Stimulated activated memory B cell treated with anti-CD40 and anti-IgM and Interleukin-4, amounts not matched to agents 10 μg/mL and 1 μg/mL and 100 μg/mL, for 72 hours (primary cell): ENCODE results near the gene LAMB3.

Source experiments
- ATAC-seq: fragments of 150-1000 bp; cut with Tn5 transposase; 2 replicates; pipeline ENCODE4 v1.10.0; 2021
- H3K27ac Mint-ChIP-seq: one replicate; pipeline ENCODE4 v1.8.0; 2022; ENCODE audit warnings: mild to moderate bottlenecking, mixed read lengths
- H3K27me3 Mint-ChIP-seq: one replicate; pipeline ENCODE4 v1.8.0; 2022; ENCODE audit warnings: mixed read lengths
- H3K36me3 Mint-ChIP-seq: one replicate; pipeline ENCODE4 v1.8.0; 2022; ENCODE audit warnings: mixed read lengths
- H3K4me1 Mint-ChIP-seq: one replicate; pipeline ENCODE4 v1.8.0; 2022; ENCODE audit warnings: mixed read lengths
- H3K4me3 Mint-ChIP-seq: one replicate; pipeline ENCODE4 v1.8.0; 2022; ENCODE audit warnings: mild to moderate bottlenecking, moderate library complexity, mixed read lengths
- H3K9me3 Mint-ChIP-seq: one replicate; pipeline ENCODE4 v1.8.0; 2022; ENCODE audit warnings: mixed read lengths

LAMB3 gene

GRCh38 chr1:209673631-209674417, 21.6 kb upstream of the LAMB3 start:
- H3K27ac Mint-ChIP-seq, result peak overlapping the region; percentile 51
- H3K9me3 Mint-ChIP-seq, result peaks cover 4% of the 10 kb centered on the region
- H3K27me3 Mint-ChIP-seq, result peaks cover 37% of the 10 kb centered on the region
- H3K4me3 Mint-ChIP-seq, result peak overlapping the region; percentile 3
- no peaks in the 10 kb centered on the region for H3K36me3 Mint-ChIP-seq
- peaks cover 40% of the 10 kb centered on the region for H3K4me1 Mint-ChIP-seq
- no peak for ATAC-seq

GRCh38 chr1:209672705-209673630, 20.7 kb upstream of the LAMB3 start:
- peaks cover 4% of the 10 kb centered on the region for H3K9me3 Mint-ChIP-seq
- no peaks in the 10 kb centered on the region for H3K36me3 Mint-ChIP-seq
- H3K4me3 Mint-ChIP-seq, result peak overlapping the region; percentile 48
- peaks cover 40% of the 10 kb centered on the region for H3K4me1 Mint-ChIP-seq
- peaks cover 29% of the 10 kb centered on the region for H3K27me3 Mint-ChIP-seq
- peak overlapping the region; percentile 67 for H3K27ac Mint-ChIP-seq
- peak; percentile 93 for ATAC-seq

GRCh38 chr1:209670441-209671082, 18.3 kb upstream of the LAMB3 start:
- Mint-ChIP-seq H3K9me3 (peaks cover 4% of the 10 kb centered on the region), H3K4me1 (peaks cover 35% of the 10 kb centered on the region), H3K4me3 (no peak overlapping the region), H3K36me3 (no peaks in the 10 kb centered on the region), H3K27me3 (peaks cover 5% of the 10 kb centered on the region), H3K27ac (no peak overlapping the region)
- ATAC-seq, result no peak

GRCh38 chr1:209667708-209668107, 15.5 kb upstream of the LAMB3 start:
- Mint-ChIP-seq H3K9me3 (peaks cover 4% of the 10 kb centered on the region), H3K27ac (no peak overlapping the region), H3K4me1 (peaks cover 6% of the 10 kb centered on the region), H3K27me3 (peaks cover 6% of the 10 kb centered on the region), H3K4me3 (no peak overlapping the region), H3K36me3 (no peaks in the 10 kb centered on the region)
- ATAC-seq, result peak; percentile 71

GRCh38 chr1:209667103-209667502, 14.9 kb upstream of the LAMB3 start:
- no peak overlapping the region for H3K4me3 Mint-ChIP-seq
- H3K9me3 Mint-ChIP-seq, result peaks cover 4% of the 10 kb centered on the region
- no peak for ATAC-seq

GRCh38 chr1:209662879-209663327, 10.7 kb upstream of the LAMB3 start:
- H3K4me1 Mint-ChIP-seq, result peaks cover 9% of the 10 kb centered on the region
- H3K27me3 Mint-ChIP-seq, result peaks cover 13% of the 10 kb centered on the region
- H3K4me3 Mint-ChIP-seq, result no peak overlapping the region
- H3K9me3 Mint-ChIP-seq, result no peaks in the 10 kb centered on the region
- H3K36me3 Mint-ChIP-seq, result no peaks in the 10 kb centered on the region
- no peak overlapping the region for H3K27ac Mint-ChIP-seq
- ATAC-seq, result no peak

More at GRCh38 chr1:209667103-209667502, 14.9 kb upstream of the LAMB3 start:
- H3K36me3 Mint-ChIP-seq, result no peaks in the 10 kb centered on the region
- H3K4me1 Mint-ChIP-seq, result peaks cover 6% of the 10 kb centered on the region
- peaks cover 6% of the 10 kb centered on the region for H3K27me3 Mint-ChIP-seq
- no peak overlapping the region for H3K27ac Mint-ChIP-seq

GRCh38 chr1:209661071-209661470, 8.8 kb upstream of the LAMB3 start:
- no peak overlapping the region for H3K4me3 Mint-ChIP-seq
- H3K27me3 Mint-ChIP-seq, result peaks cover 28% of the 10 kb centered on the region
- no peaks in the 10 kb centered on the region for H3K9me3 Mint-ChIP-seq
- H3K27ac Mint-ChIP-seq, result no peak overlapping the region
- no peaks in the 10 kb centered on the region for H3K36me3 Mint-ChIP-seq
- ATAC-seq, result no peak
- H3K4me1 Mint-ChIP-seq, result peaks cover 16% of the 10 kb centered on the region

GRCh38 chr1:209659909-209660308, 7.7 kb upstream of the LAMB3 start:
- H3K4me3 Mint-ChIP-seq, result no peak overlapping the region
- ATAC-seq, result peak; percentile 76

GRCh38 chr1:209657918-209658317, 5.7 kb upstream of the LAMB3 start:
- no peak overlapping the region for H3K27ac Mint-ChIP-seq
- H3K27me3 Mint-ChIP-seq, result peaks cover 24% of the 10 kb centered on the region
- H3K36me3 Mint-ChIP-seq, result no peaks in the 10 kb centered on the region
- H3K9me3 Mint-ChIP-seq, result no peaks in the 10 kb centered on the region
- no peak for ATAC-seq
- H3K4me1 Mint-ChIP-seq, result peaks cover 22% of the 10 kb centered on the region
- H3K4me3 Mint-ChIP-seq, result no peak overlapping the region

More at GRCh38 chr1:209659909-209660308, 7.7 kb upstream of the LAMB3 start:
- H3K27me3 Mint-ChIP-seq, result peaks cover 28% of the 10 kb centered on the region
- no peaks in the 10 kb centered on the region for H3K9me3 Mint-ChIP-seq
- peak overlapping the region; percentile 33 for H3K27ac Mint-ChIP-seq
- no peaks in the 10 kb centered on the region for H3K36me3 Mint-ChIP-seq
- peaks cover 16% of the 10 kb centered on the region for H3K4me1 Mint-ChIP-seq

- no peaks in the 10 kb centered on the region for H3K9me3 Mint-ChIP-seq
- ATAC-seq, result peak; percentile 43
- no peaks in the 10 kb centered on the region for H3K36me3 Mint-ChIP-seq
- no peak overlapping the region for H3K4me3 Mint-ChIP-seq
- no peak overlapping the region for H3K27ac Mint-ChIP-seq
- H3K27me3 Mint-ChIP-seq, result peaks cover 21% of the 10 kb centered on the region
- H3K4me1 Mint-ChIP-seq, result peaks cover 22% of the 10 kb centered on the region
Observed at GRCh38 chr1:209657140-209657879, 5.1 kb upstream of the LAMB3 start.

- Mint-ChIP-seq H3K4me1 (peaks cover 35% of the 10 kb centered on the region), H3K27ac (no peak overlapping the region), H3K36me3 (no peaks in the 10 kb centered on the region), H3K9me3 (no peaks in the 10 kb centered on the region), H3K27me3 (peaks cover 21% of the 10 kb centered on the region), H3K4me3 (no peak overlapping the region)
- no peak for ATAC-seq
Observed at GRCh38 chr1:209655411-209656231, 3.4 kb upstream of the LAMB3 start.

GRCh38 chr1:209653915-209654351, 1.7 kb upstream of the LAMB3 start:
- H3K4me1 Mint-ChIP-seq, result peaks cover 25% of the 10 kb centered on the region
- H3K27me3 Mint-ChIP-seq, result peaks cover 20% of the 10 kb centered on the region
- H3K27ac Mint-ChIP-seq, result no peak overlapping the region
- no peak overlapping the region for H3K4me3 Mint-ChIP-seq
- H3K36me3 Mint-ChIP-seq, result no peaks in the 10 kb centered on the region
- H3K9me3 Mint-ChIP-seq, result no peaks in the 10 kb centered on the region
- ATAC-seq, result no peak

GRCh38 chr1:209652873-209653401, 712 bp upstream of the LAMB3 start:
- Mint-ChIP-seq H3K27ac (no peak overlapping the region), H3K4me1 (peaks cover 25% of the 10 kb centered on the region), H3K4me3 (no peak overlapping the region), H3K36me3 (no peaks in the 10 kb centered on the region), H3K27me3 (peaks cover 14% of the 10 kb centered on the region), H3K9me3 (no peaks in the 10 kb centered on the region)
- ATAC-seq, result no peak
